ENCODE results near the gene DTNB.

The DTNB gene

DNA sequence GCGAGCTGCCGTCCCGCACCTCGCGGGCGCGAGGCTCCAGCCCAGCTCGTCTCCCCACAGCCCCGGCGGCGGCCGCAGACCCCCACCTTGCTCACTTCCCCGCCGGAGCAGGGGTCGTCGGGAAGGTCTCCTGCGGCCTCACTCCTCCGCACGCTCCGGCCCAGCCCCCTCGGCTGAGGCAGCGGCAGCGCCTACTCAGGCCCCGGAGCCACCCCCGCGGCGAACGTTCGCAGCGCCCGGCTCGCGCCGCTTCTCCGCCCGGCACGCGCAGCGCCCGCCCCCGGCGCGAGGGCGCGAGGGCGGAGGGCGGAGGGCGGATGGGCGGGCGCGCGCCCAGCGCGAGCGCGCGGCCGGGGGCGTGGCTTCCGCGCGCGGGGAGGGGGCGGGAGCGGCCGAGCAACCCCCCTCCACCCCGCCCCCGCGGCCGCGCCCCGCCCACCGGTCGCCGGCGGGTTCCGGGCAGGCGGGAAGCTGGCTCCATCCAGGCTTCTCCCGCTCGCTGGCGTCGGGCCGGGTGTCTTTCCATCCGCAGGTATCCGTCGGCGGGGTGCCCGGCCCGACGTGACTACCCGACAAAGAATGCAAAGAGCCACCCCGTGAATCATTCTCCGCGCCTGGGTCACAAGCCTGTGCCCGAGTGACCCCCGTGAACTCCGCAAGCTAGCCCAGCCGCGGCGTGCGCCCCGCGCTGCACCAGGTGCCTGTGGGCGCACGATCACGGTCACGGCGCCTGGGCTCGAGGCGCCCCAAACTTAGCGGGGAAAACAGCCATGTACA lies at the start of gene DTNB:
TSS of gene DTNB (minus strand) at position 278 of the 777 bp plus-strand sequence. CDS start 20,917 bp downstream, outside the sequence.
- TF ChIP-seq, protein P1, sequence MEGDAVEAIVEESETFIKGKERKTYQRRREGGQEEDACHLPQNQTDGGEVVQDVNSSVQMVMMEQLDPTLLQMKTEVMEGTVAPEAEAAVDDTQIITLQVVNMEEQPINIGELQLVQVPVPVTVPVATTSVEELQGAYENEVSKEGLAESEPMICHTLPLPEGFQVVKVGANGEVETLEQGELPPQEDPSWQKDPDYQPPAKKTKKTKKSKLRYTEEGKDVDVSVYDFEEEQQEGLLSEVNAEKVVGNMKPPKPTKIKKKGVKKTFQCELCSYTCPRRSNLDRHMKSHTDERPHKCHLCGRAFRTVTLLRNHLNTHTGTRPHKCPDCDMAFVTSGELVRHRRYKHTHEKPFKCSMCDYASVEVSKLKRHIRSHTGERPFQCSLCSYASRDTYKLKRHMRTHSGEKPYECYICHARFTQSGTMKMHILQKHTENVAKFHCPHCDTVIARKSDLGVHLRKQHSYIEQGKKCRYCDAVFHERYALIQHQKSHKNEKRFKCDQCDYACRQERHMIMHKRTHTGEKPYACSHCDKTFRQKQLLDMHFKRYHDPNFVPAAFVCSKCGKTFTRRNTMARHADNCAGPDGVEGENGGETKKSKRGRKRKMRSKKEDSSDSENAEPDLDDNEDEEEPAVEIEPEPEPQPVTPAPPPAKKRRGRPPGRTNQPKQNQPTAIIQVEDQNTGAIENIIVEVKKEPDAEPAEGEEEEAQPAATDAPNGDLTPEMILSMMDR (IDR thresholded peaks at IDR 0.05; ENCODE audit: insufficient read depth, low read depth, low read length, missing control alignments): no peak
- peak; percentile 84 for DNase-seq (ENCODE audit: low read depth)
- peak within 1 kb of the TSS; percentile 80 for H3K4me3 ChIP-seq (ENCODE audit: low read length)

DNA sequence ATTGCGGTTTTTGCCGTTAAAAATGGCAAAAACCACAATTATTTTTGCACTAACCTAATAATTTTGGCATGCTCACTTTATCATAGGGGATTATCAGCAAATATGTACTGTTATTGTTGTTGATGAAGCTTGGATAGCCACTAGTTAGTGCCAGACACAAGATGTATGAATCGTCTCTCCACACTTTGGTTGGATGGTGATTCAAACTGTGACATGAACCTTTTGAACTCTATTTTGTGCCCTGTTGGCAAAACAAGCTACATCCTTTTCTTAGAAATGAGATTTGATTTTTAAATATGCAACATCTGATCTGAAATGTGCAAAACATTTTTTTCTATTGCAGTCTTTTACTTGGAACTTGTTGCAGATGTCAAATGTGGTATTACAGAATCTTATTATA lies 48.8 kb upstream of the DTNB start:
- TF ChIP-seq, protein P1 (IDR thresholded peaks at IDR 0.05; ENCODE audit: insufficient read depth, low read depth, low read length, missing control alignments): no peak
- no peak for DNase-seq (ENCODE audit: low read depth)
- H3K4me3 ChIP-seq (ENCODE audit: low read length): no peak overlapping the region

DNA sequence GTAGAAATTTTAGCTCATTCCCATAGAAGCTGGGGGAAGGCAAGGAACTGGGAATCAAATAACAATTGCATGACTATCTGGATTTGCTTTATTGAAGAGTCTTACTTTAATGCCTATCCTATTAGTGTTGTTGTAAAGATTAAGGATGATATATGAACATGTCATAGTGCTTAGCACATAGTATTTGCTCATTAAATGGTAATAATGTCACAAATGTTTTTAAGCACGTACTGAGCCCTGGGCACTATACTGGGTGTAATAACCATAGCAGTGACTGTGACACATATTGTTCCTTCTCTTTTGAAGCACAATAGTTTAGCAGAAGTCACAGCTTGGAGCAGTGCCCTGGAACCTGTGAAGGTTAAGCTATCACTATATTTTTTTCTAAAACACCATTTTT lies 47.2 kb upstream of the DTNB start:
- peak; percentile 31 for DNase-seq (ENCODE audit: low read depth)
- TF ChIP-seq, protein P1 (IDR thresholded peaks at IDR 0.05; ENCODE audit: insufficient read depth, low read depth, low read length, missing control alignments): no peak
- H3K4me3 ChIP-seq (ENCODE audit: low read length): no peak overlapping the region

DNA sequence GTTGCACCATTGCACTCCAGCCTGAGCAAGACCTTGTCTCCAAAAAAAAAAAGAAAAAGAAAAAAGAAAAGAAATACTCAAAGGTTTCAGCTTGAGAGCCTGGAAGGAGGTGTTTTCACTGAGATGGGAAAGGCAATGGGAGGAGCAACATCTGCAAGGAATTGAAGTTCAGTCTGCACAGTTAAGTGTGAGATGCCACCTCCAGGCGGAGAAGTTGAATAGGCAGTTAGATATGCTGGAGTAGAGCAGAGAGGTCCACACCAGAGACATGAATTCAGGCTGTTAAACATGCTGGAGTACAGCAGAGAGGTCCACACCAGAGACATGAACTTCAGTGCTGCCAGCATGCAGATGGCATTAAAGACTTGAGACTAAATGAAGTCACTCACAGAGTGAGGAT lies 41.4 kb upstream of the DTNB start:
- DNase-seq (ENCODE audit: low read depth): no peak
- H3K4me3 ChIP-seq (ENCODE audit: low read length): no peak overlapping the region
- TF ChIP-seq, protein P1 (IDR thresholded peaks at IDR 0.05; ENCODE audit: insufficient read depth, low read depth, low read length, missing control alignments): peak; percentile 25

DNA sequence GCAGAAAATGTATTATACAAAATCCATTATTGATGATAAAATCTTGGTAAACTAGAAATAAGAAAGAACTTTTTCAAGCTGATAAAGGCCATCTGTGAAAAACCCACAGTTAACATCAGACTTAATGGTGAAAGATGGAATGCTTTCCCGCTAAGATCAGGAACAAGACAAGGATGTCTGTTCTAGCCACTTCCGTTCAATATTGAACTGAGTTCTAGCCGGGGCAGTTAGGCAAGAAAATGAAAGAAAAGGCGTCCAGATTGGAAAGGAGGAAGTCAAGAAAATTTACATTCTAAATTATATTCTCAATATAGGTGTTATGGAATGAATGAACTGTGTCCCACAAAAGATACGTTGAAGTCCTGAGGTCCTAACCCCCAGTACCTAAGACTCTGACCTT lies 39.1 kb upstream of the DTNB start:
- no peak for DNase-seq (ENCODE audit: low read depth)
- TF ChIP-seq, protein P1 (IDR thresholded peaks at IDR 0.05; ENCODE audit: insufficient read depth, low read depth, low read length, missing control alignments): no peak
- H3K4me3 ChIP-seq (ENCODE audit: low read length): no peak overlapping the region

DNA sequence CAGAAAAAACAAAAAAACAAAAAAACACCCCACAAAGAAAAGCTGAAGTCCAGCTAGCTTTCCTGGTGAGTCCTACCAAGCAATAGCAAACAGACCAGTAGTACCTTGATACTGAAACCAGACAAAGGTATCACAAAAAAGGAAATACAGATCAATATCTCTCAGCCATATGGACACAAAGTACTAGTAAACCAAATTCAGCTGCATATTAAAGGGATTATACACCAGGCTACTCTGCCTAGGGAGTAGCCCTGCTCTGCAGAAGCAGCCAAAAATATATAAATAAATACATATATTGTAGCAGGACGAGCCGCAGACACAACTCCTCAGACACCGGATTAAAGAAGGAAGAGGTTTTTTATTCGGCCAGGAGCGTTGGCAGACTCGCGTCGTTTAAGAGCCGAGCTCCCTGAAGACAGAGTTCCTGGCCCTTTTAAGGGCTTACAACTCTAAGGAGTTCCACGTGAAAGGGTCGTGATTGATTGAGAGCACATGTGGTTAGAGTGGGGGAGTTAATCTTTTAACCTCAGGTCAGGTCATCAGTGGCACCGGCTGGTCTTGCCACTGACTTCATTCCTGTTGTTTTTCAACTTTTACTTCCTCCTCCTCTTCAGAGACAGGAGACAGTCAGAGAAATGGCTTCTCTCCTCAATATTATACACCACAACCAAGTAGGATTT lies 38.4 kb upstream of the DTNB start:
- TF ChIP-seq, protein P1 (IDR thresholded peaks at IDR 0.05; ENCODE audit: insufficient read depth, low read depth, low read length, missing control alignments): no peak
- no peak for DNase-seq (ENCODE audit: low read depth)
- no peak overlapping the region for H3K4me3 ChIP-seq (ENCODE audit: low read length)

Data from epithelial cell of esophagus (primary cell).